Myocyte (in vitro differentiated cells): ENCODE data around the gene STUB1. TPM values are rescaled to one million over a fixed set of nuclear protein-coding genes. Genes with fewer than 3 reads are reported as not detected.

Experiments
- DNase-seq: peaks from one replicate; pipeline ENCODE4 v3.0.0-alpha.2; 2012; ENCODE audit warnings: low read depth
- total RNA-seq: library from RNA; depleted of rRNA; stranded (reverse); fragments of >200 nt; gene quantifications from 2 replicates; pipeline ENCODE4 v1.2.3, GENCODE V29; 2014

The STUB1 gene
- total RNA-seq, 1 donor from 2014 or later, result 239 TPM

DNA sequence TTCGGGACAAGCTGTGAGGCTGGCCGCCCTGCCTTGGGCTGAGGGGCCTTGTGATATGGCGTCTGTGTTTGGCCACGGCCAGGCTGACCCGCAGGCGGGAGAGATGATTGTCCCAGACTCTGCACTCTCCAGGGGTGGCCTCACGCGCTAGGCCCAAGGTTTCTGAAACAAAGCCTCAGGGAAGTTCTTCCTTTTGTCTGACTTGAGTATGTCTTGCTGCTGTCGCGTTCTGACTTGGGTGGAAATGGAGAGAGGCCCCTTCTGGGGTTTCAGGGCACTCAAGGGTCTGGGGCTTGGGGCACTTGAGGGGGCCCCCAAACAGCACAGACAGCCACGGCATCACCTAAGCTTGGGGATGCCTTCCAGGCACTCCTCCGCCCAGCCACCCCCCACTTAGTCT, 30.9 kb downstream of the STUB1 start:
- DNase-seq, result no peak

DNA sequence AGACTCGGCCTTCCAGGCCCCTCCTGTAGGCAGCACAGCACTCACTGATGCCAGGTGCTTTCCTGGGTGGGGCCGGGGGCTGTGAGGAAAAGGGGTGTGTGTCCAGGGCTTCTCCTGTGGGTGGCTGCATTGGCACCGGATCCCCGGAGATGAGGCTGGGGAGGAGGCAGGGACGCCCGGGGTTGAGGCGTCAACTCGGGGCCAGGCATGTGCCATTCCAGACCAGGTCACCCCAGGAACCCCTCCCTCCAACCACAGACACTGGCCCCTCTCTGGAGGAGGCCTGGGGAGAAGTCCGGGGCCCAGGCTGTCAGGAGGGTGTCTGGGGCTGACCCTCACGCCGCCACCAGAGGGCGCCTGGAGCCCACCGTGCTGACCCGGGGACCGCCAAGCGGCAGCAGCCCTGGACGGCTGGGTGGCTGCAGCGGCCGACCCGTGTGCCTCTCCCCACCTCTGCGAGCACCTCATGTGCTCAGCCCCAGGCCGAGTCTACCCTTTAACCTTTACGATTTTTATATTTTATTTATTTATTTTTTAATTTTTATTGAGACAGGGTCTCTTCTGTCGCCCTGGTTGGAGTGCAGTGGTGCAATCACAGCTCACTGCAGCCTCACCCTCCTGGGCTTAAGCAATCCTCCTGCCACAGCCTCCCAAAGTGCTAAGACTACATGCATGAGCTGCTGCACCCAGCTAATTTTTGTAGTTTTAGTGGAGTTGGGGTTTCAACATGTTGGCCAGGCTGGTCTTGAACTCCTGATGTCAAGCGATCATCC, 31.5 kb downstream of the STUB1 start:
- DNase-seq, result peak; percentile 73

DNA sequence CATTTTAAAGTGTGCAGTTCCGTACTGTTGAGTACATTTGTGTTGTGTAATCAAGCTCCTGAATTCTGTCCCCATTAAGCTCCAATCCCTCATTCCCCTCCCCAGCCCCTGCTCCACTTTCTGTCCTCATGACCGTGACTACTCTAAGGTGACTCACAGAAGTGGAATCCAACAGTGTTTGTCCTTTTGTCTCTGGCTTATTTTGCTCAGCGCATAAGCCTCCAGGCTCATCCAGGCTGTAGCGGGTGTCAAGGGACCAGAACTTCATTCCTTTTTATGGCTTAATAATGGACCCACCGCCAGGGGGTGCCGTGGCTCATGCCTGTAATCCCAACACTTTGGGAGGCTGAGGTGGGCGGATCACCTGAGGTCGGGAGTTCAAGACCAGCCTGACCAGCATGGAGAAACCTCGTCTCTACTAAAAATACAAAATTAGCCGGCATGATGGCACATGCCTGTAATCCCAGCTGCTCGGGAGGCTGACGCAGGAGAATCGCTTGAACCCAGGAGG, 32.6 kb downstream of the STUB1 start:
- peak; percentile 93 for DNase-seq

DNA sequence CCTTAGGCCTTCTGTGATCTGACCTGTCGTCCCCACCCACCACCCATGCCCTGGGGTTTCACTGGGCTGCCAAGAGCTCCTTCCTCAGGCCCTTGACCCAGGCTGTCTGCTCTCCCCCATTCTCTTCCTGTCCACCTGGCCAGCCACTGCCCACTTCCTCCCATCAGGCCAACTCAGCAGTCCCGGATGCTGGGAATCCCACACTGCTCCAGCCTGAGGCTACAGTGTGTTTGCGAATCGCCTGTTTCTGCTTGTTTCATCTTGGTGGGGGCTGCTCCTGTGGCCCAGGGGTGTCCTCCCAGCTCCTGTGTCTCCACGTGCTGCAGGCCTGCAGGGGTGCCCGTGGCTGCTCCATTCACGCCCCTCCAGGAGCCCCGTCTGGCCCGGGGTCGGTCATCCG, 33.9 kb downstream of the STUB1 start:
- DNase-seq, result no peak

DNA sequence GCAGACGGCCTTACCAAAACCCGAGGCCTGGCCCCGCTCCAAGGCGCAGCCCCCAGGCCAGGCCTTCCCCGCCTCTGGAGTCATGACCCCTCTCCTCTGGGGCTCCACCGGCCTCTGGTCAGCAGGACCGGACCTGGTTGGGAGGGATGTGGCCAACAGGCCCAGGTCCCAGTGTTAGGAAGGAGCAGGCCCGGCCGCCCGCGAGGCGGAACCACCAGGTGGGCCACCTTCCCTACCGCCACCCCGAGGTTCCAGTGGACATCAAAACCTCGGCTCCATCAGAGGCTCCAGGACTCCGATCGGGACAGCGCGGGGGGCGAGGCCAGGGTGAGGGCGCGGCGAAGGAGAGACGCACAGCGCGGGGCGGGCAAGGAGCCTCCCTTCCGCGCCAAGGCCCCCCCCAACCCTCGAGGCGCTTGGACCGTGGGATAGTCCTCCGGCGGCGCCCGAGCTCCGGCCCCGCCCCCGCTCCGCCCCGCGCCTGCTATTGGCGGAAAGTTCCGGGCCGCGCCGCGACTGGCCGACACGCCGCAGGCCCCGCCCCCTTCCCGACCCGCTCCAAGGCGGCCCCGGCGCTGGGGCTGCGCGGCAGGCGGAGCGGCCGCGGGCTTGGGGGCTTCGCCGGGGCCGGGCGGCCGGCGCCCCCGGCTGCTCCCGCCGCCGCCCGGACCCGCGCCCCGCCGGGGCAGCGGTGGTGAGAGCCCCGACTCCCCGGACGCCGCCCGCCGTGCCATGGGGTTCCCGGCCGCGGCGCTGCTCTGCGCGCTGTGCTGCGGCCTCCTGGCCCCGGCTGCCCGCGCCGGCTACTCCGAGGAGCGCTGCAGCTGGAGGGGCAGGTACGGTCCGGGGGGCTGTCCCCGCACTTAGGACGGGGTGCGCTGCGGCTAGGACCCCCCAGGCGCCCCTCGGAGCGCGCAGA, 34.6 kb downstream of the STUB1 start, which contains the start of gene METRN:
Gene METRN (plus strand): TSS at position 561 of the 919 bp plus-strand sequence. CDS start 172 bp downstream, at position 733.
- DNase-seq, result peak; percentile 86

DNA sequence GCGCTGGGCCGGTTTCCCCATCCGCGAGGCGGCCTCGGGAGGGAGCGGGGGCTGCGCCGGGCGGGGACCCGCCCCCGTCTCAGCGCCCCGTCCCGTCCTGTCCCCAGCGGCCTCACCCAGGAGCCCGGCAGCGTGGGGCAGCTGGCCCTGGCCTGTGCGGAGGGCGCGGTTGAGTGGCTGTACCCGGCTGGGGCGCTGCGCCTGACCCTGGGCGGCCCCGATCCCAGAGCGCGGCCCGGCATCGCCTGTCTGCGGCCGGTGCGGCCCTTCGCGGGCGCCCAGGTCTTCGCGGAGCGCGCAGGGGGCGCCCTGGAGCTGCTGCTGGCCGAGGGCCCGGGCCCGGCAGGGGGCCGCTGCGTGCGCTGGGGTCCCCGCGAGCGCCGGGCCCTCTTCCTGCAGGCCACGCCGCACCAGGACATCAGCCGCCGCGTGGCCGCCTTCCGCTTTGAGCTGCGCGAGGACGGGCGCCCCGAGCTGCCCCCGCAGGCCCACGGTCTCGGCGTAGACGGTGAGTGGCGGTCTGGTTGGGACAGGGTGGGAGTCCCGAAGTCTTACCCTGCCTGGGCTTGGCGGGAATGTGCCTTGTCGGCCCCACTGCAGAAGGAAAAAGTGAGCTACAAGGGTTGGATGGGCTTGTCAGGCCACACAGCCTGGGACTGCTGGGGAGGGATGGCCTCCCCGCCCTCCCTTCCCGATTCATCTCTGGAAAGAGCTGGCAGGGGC, 35.4 kb downstream of the STUB1 start:
- DNase-seq, result peak; percentile 45

DNA sequence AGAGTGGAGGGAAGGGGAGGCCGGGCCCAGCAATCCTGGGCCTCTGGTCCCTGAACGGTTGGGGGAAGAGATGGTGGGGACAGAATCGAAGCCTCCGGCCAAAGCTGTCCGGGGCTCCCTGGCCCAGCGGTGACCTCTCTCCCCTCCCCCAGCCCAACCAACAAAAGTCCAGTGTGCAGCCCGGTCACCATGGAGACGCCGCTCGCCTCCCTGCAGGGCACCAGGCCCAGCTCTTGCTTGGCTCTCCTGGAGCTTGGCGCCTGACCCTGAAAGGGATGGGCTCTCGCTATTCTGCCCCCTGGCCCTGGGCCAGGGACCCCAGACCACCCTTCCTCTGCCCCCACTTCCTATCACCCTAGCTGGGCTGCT, 36.0 kb downstream of the STUB1 start:
- no peak for DNase-seq

DNA sequence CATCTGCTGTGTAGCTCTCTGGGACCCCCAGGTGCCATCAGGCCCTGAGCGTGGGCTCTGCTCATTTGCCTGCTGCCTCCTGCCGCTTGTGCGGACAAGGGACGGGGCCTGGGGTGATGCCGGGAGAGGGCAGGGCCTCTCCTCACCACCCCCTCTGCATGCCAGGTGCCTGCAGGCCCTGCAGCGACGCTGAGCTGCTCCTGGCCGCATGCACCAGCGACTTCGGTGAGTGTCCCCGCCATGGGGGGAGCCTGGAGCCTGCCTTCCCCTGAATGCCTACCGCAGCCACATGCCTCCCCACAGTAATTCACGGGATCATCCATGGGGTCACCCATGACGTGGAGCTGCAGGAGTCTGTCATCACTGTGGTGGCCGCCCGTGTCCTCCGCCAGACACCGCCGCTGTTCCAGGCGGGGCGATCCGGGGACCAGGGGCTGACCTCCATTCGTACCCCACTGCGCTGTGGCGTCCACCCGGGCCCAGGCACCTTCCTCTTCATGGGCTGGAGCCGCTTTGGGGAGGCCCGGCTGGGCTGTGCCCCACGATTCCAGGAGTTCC, 36.6 kb downstream of the STUB1 start:
- no peak for DNase-seq

DNA sequence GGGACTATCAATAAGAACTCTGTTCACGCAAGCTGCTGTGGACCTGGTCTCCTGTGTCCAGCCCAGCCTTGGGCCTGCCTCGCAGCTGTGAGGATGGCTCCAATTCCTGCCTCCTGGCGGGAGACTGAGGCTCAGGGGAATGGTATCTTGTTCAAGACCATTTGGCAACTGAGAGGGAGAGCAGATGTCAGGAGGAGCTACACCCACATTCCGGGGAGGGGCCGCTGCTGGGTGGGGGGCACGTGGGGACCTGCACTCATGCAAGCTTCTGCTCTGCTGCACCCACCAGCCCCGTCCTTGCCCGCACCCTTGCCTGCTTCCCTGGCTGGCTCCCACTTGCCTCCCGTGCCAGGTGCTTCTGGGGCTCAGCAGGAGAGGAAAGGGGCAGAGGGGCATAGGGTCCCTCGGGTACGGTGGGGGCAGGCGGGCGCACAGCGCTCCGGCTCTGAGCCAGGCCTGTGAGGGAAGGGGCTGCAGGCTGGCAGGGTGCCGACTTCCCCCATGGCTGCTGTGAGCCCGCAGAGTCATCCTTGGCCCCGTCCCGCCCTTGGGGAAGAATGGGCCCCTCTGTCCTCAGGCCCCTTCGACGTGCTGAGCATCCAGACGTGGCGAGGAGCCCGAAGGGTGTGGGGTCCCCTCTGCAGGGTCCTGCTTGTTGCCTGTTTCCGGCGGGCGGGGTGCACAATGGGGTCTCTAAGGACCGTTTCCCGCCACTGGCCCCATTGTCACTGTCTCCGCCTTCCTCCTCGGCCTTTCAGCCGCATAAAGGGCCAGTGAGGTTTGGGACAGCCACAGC, 37.4 kb downstream of the STUB1 start:
- no peak for DNase-seq

DNA sequence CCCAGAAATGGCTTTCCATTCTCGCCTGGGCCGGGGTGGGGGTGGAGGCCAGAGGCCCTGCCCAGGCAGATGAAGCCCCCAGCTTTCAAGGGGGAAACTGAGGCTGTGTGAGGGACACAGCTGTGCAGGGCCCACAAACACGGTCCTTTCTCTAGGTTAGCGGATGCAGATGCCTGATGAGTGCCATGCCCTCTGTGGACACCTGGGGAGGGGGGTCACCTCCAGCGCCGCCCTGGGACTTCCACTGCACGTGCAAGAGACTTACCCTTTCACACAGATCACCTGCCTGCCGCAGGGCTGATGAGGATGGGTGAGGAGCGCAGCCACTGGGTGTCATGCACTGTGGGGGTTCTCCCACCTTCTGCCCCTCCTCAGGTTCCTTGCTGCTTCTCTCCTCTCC, 38.2 kb downstream of the STUB1 start:
- no peak for DNase-seq

DNA sequence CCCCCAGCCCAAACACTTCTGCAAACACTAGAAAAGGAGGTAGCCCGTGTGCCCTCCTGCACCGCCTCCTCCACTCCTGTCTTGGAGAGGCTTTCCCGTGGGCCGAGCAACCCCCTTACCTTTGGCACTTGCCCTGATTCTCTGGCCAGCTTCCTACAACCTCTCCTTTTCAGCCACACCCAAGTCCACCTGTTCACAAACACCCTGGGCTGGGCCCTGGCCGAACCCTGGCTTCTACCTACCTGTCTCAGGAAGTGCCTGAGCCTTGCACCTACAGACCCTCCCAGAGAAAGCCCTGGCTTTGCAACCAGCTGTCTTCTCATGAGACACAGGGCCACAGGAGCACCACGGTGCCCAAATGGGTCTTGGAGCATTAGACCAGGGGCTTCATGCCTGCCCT, 38.7 kb downstream of the STUB1 start:
- no peak for DNase-seq

DNA sequence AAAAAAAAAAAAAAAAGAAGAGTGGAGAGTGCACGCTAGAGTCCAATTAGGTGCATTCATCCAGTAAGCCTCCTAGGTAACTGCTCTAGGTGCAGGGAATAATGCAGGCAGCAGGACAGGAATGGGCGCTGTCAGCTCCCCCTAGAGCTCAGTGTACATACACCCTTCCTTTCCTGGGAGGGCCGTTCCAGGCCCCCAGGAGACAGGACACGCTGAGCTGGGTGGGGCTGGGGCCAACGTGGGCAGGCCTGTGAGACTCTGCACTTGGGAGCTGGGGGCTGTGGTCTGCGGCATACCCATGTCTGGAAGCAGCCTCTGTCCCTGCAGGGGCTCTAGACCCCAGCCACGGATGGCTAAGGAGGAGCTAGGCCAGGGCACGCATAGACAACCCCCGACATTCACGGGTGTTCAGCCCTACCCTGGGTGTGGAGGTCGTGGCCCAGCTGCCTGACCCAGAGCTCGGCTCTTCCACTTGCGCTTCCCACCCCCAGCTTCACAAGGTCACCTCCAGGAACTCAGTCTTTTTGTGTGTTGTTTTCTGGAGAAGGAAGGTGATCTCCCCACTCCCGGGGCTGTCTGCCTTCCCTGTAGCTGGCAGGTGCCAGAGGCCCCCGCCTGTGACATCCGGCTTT, 39.7 kb downstream of the STUB1 start:
- DNase-seq, result peak; percentile 40

DNA sequence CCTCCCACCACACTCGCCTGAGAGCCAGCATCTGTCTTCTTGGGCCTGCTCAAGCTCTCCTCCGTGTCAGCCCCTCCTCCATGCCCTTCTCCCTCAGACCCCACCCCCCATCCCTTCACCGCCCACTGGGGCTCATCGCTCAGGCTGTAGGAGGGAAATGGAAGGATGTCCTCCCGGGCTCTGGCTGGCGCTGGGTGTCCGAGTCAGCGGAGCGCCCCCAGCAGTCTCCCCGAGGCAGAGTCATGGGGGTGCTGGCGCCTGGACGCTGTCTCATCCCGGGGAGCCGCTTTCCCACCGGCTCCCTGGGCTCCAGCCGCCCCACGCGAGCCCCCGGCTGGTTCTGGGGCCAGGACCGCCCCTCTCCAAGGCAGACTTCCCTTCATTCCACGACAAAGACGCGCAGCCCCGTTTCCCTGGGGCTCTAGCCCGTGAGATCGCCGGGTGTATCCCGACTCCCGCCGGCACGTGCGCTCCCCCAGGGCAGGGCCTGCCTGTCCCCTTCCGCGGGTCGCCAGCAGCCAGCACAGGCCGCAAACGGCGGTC, 40.3 kb downstream of the STUB1 start:
- DNase-seq, result peak; percentile 87

DNA sequence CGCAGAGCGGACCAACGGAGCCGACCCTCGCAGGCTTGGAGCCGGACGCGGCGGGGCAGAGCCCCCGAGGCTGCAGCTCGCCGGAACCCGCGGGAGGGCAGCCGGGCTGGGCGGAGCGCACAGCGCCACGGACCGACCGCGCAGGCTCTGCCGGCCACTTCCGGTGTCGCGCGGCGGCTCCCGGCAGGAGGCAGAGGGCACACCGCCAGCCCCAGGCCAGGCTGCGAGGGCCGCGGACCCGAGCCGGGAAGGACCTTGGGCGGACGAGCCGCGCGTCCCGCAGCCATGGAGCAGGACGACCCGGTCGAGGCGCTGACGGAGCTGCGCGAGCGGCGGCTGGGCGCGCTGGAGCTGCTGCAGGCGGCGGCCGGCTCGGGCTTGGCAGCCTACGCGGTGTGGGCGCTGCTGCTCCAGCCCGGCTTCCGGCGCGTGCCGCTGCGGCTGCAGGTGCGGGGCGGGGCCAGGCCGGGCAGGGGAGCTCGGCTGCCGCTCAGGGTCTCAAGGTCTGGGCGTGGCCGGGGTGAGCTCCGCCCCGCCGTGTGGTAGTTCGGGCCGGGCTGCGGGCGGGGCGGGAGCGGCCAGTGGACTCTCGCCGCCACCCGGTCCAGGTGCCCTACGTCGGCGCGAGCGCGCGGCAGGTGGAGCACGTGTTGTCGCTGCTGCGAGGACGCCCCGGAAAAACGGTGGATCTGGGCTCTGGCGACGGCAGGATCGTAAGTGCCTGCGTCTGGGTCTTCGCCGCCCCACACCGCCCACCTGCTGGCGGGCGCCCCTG, 41.0 kb downstream of the STUB1 start, which contains the start of gene ANTKMT:
Gene ANTKMT (plus strand): TSS at position 157 of the 775 bp plus-strand sequence. CDS start 129 bp downstream, at position 286.
- peak; percentile 79 for DNase-seq

DNA sequence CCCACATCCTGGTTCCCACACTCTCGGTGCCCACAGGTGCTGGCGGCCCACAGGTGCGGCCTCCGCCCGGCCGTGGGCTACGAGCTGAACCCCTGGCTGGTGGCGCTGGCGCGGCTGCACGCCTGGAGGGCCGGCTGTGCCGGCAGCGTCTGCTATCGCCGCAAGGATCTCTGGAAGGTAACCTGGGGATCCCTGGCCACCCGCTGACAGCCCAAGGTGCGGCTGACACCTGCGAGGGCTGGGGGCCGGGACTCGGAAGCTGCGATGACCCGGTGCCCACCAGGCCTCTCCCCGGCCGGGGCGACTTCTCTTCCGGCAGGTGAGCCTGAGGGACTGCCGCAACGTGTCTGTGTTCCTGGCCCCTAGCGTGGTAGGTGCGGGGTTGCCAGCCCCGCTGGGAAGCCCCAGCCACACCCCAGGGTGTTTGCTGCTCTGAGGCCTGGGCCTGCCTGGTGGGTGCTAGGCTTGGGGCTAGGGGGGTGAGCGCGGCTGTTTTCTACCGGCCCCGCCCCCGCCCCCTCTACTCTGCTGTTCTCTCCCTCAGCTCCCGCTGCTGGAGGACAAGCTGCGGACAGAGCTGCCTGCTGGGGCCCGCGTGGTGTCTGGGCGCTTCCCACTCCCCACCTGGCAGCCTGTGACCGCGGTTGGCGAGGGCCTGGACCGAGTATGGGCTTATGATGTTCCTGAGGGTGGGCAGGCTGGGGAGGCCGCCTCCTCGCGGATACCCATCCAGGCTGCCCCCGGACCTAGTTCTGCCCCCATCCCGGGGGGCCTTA, 41.7 kb downstream of the STUB1 start:
- no peak for DNase-seq

DNA sequence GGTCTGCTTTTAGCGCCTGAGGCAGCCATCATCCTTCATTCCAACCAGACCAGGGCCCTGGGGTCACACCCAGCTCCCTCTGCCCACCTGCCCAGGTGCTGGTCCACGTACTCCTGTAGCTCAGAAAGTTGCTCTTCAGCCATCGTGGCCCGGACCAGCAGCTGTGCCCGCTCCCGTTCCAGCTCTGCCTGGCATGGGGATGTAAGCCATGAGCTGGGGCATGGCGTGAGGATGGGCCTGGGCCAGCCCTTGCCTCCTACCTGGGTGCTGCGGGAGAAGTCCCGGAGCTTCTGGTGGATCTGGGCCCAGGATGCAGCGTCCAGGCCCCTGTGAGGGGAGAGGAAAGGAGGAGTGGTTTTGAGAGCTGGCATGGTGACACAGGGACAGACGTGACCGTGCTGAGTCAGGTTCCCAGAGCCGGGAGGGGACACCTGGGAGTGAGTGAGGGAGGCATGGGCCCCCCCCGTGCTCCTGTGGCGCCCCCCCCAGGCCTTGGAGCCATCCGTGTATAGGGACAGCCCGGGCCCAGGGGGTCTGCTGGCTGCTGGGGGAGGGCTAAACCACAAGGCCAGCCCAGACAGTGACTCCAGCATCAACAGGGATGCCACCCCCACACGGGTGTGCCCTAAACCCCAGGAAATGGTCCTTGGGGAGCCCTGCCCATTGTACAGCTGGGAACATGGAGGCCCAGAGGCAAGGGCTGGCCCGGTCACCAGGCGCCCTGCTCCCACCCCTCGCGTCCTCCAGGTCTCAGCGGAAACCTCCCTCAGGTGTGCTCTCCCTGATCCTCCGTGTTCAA, 42.8 kb downstream of the STUB1 start:
- no peak for DNase-seq

DNA sequence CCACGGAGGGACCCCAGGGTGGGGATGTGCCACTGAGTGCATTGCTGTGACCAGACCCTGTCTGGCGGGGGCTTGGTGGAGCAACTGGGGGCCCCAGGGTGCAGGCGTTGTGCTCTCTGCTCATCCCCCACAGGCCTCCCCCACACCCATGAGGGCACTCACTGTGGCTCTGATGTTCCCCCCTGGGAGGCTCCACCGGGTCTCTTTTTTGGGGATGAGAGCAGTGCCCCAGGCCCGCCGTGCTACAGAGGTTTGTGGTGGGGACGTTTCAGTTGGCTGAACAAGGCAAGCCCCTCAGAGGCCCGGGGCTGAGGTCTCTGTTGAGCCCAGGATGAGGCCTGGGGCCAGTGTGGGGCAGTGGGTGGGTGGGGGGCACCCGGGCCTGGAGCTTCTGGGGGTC, 43.5 kb downstream of the STUB1 start:
- DNase-seq, result no peak
